ENCODE measurements around the gene LMBRD1. TPM values are rescaled to one million over a fixed set of nuclear protein-coding genes. Genes with fewer than 3 reads are reported as not detected.

LMBRD1 gene
- total and polyA plus RNA-seq, 2 experiments from 2014 or later: 14.4 to 24.4 TPM

DNA sequence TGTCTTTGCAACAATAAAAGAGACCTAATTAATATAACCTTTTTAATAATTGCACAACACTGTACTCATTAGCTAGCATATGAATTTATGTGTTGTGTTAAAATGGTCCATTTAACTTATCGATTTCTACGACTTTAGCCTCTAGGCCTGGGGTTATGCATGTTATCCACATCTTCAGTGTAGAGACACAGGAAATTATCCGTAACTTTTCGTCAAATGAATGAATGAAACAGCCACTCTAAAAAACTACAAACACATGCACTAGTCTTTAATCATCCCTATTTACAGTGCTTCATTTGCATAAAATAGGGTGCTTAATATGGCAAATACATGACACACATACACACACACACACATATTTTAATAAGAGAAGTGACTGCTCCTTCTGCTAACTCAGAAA, 22.3 kb upstream of the LMBRD1 start:
- Histone ChIP-seq H3K9me3 (ENCODE audit: low read depth) (no peaks in the 10 kb centered on the region), H3K4me3 (no peak overlapping the region), H3K4me1 (ENCODE audit: low read depth) (no peaks in the 10 kb centered on the region), H3K36me3 (no peaks in the 10 kb centered on the region), H3K27me3 (no peaks in the 10 kb centered on the region), H3K27ac (no peak overlapping the region)
- no peak for DNase-seq (ENCODE audit: low read depth in 1 of 2, low spot score in 1 of 2)
- TF ChIP-seq, protein P1, sequence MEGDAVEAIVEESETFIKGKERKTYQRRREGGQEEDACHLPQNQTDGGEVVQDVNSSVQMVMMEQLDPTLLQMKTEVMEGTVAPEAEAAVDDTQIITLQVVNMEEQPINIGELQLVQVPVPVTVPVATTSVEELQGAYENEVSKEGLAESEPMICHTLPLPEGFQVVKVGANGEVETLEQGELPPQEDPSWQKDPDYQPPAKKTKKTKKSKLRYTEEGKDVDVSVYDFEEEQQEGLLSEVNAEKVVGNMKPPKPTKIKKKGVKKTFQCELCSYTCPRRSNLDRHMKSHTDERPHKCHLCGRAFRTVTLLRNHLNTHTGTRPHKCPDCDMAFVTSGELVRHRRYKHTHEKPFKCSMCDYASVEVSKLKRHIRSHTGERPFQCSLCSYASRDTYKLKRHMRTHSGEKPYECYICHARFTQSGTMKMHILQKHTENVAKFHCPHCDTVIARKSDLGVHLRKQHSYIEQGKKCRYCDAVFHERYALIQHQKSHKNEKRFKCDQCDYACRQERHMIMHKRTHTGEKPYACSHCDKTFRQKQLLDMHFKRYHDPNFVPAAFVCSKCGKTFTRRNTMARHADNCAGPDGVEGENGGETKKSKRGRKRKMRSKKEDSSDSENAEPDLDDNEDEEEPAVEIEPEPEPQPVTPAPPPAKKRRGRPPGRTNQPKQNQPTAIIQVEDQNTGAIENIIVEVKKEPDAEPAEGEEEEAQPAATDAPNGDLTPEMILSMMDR (IDR thresholded peaks at IDR 0.05; ENCODE audit: low read depth, low read length): no peak

DNA sequence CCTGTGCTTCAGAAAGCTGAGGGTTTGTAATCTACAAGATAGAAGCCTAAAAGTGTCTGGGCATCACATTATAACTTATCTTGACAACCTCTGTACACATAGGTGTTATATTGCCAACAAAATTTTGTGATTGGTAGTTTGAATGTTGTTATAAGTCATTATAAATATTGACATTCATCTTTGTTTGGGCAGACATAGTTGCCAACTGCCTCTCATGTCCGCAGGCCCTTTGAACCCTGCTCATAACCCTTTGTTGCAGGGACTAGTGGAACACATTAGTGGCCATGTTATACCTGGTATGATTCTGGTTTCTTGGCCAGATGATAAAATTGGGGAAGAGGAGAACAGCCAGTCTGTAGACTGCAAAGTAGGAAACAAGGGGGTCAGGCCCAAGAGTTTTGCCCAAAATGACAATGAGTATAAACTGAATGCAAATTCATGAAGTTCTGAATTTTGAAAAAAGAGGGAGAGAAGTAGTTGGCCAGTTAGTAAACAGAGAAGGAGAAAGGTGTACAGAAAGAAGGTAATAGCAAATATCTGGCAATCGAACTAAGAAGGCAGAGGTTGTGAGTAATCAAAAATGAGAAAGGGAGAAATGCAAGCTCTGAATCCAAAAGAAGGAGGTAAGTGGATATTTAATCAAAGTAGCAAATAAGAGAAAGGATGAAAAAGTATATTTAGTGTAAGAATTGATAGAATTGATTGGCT, 21.6 kb upstream of the LMBRD1 start:
- no peak overlapping the region for H3K27ac ChIP-seq
- H3K4me1 ChIP-seq (ENCODE audit: low read depth): no peaks in the 10 kb centered on the region
- no peaks in the 10 kb centered on the region for H3K9me3 ChIP-seq (ENCODE audit: low read depth)
- H3K4me3 ChIP-seq: no peak overlapping the region
- H3K27me3 ChIP-seq: no peaks in the 10 kb centered on the region
- TF ChIP-seq, protein P1 (IDR thresholded peaks at IDR 0.05; ENCODE audit: low read depth, low read length): no peak
- DNase-seq (ENCODE audit: low read depth in 1 of 2, low spot score in 1 of 2): no peak
- no peaks in the 10 kb centered on the region for H3K36me3 ChIP-seq

DNA sequence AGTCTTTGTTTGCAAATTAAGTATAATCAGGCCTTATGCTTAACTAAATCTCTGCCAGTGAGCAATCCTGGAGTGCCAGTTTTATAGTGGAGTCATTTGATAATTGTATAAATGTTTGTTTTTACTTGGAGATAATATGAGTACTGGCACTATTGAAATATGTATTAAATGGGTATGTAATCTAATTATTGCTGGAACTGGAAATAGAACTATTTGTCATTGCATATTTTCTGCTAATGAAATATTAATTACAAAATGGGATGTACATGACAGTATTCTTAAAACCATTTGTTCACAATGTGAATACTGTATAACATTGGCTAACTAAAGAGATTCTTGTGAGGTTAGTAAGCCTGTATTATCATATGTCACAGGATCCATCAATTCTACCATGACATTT, 20.5 kb upstream of the LMBRD1 start:
- Histone ChIP-seq H3K27me3 (no peaks in the 10 kb centered on the region), H3K4me3 (no peak overlapping the region), H3K27ac (no peak overlapping the region), H3K36me3 (no peaks in the 10 kb centered on the region), H3K9me3 (ENCODE audit: low read depth) (no peaks in the 10 kb centered on the region), H3K4me1 (ENCODE audit: low read depth) (no peaks in the 10 kb centered on the region)
- DNase-seq (ENCODE audit: low read depth in 1 of 2, low spot score in 1 of 2): no peak
- TF ChIP-seq, protein P1 (IDR thresholded peaks at IDR 0.05; ENCODE audit: low read depth, low read length): no peak

DNA sequence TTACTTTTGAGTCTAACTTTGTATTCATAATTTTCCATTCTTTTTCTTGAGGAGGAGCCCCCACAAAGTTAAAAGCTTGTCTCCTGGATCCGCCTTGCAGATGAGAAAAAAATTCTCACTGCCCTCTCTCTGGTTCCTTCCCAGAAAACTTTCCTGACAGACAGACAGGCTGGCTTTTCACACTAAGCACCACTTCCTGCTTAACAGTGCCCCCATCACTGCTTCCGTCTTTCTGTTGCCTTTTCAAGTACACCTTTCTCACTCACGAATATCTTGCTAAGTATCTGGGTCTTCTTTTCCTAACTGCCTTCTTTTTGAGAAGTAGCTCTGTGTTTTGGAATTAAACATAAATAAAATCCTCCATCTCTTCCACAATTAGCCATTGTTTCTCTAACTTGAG, 19.8 kb upstream of the LMBRD1 start:
- no peaks in the 10 kb centered on the region for H3K27me3 ChIP-seq
- peak in 1 of 2 donors; percentile 14 for DNase-seq (ENCODE audit: low read depth in 1 of 2, low spot score in 1 of 2)
- H3K36me3 ChIP-seq: no peaks in the 10 kb centered on the region
- TF ChIP-seq, protein P1 (IDR thresholded peaks at IDR 0.05; ENCODE audit: low read depth, low read length): no peak
- no peak overlapping the region for H3K4me3 ChIP-seq
- H3K27ac ChIP-seq: no peak overlapping the region
- H3K9me3 ChIP-seq (ENCODE audit: low read depth): no peaks in the 10 kb centered on the region
- no peaks in the 10 kb centered on the region for H3K4me1 ChIP-seq (ENCODE audit: low read depth)

DNA sequence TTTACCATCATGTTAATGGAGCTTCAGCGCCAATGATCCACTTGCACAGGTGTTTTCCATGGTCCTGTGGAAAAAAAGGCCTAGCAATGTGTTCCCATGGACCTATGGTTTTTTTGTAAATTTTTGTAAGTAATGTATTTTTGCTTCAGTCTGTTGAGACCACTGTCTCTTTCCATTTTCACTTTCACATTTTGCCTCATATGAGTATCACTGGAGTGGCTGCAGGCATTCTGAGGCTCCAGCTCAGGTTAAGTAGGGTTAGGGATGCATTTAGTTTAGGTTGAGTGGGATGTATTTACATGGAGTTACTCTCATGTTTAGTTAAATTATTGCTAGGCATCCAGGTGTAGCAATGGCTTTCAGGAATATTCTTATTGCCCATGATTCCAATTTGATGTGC, 19.2 kb upstream of the LMBRD1 start:
- Histone ChIP-seq H3K36me3 (no peaks in the 10 kb centered on the region), H3K9me3 (ENCODE audit: low read depth) (no peaks in the 10 kb centered on the region), H3K4me3 (no peak overlapping the region), H3K4me1 (ENCODE audit: low read depth) (no peaks in the 10 kb centered on the region), H3K27ac (no peak overlapping the region), H3K27me3 (no peaks in the 10 kb centered on the region)
- no peak for DNase-seq (ENCODE audit: low read depth in 1 of 2, low spot score in 1 of 2)
- TF ChIP-seq, protein P1 (IDR thresholded peaks at IDR 0.05; ENCODE audit: low read depth, low read length): no peak

Data from cardiac muscle cell (in vitro differentiated cells and primary cell).